K562 (cell line): ENCODE measurements around the gene LAMA2. TPM values are rescaled to one million over a fixed set of nuclear protein-coding genes. Genes with fewer than 3 reads are reported as not detected.

Experiments
- CCAR2 ChIP-seq: fragments of 200-400 bp; formaldehyde crosslinking; IDR thresholded peaks from 2 replicates; pipeline ENCODE4 v1.6.1; 2017; ENCODE audit warnings: mild to moderate bottlenecking, low read depth, low read length
- SPI1 ChIP-seq: IDR thresholded peaks from 2 replicates; pipeline ENCODE4 v1.6.1; 2011; ENCODE audit warnings: low read depth, low read length, control low read depth, borderline replicate concordance
- polyA plus RNA-seq, 8 experiments: library from polyadenylated mRNA; depleted of rRNA in 4 of 8; stranded (reverse) in 5 of 8; unstranded in 3 of 8; fragments of >200 nt; fragmentation: Nextera tagmentation in 2 of 8; fragmentation: Illumina TruSeq in 1 of 8; extraction: Ambion mirVana in 2 of 8; extraction: Trizol in 1 of 8; gene quantifications; 2 replicates each; pipeline versions ENCODE4 v1.2.1 to v1.2.3, GENCODE V29; 2011 to 2014; ENCODE audit warnings: inconsistent platforms in 1 of 8, missing spikeins in 1 of 8
- total RNA-seq, 7 experiments: library from RNA; depleted of rRNA in 6 of 7; stranded (reverse); fragments of >200 nt in 6 of 7; fragmentation: Illumina TruSeq in 2 of 7; extraction: Trizol in 2 of 7; gene quantifications; 2 replicates each; pipeline versions ENCODE4 v1.2.1 to v1.2.3, GENCODE V29; 2011 to 2021; ENCODE audit warnings: low replicate concordance in 1 of 7
- TF ChIP-seq, protein P1 (sequence below): fragments of 450-650 bp; IDR thresholded peaks from 2 replicates; pipeline ENCODE4 v1.6.1; 2018; ENCODE audit not compliant: partially characterized antibody
- TF ChIP-seq, protein P2 (sequence below), 2 experiments: fragments of 450-650 bp in 1 of 2; IDR thresholded peaks; 2 replicates each; pipeline ENCODE4 v1.6.1; 2011 to 2017; ENCODE audit warnings: low read depth in 2 of 2, antibody characterized with exemption in 1 of 2, borderline replicate concordance in 1 of 2, low read length in 1 of 2, mild to moderate bottlenecking in 1 of 2, mixed read lengths in 1 of 2; ENCODE audit not compliant: control insufficient read depth in 1 of 2

Gene LAMA2
- total and polyA plus RNA-seq, 9 of the 15 experiments (the other 6 are each of a cell fraction or from before 2014, with no cell fraction given), result 0.04 to 1.5 (median 0.36) TPM

DNA sequence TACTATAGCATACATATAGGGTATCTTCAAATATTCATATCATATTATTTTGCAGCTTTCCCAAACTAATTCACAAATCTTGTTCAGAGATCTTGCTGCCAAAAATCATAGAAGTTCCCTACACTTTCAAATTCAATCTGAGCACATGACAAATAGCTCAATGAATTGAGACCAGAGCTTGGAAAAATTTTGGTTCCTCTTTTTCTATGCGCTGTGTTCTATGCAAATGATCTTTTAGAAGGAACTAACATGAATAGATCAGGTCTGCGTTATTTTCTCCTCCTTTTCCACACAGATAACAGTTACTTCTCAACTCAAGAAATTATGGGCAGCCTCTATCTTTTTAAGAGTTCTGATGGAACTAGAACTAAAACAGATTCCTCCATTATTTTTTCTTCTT lies 510.7 kb downstream of the LAMA2 start (continued):
- TF ChIP-seq, protein P1, sequence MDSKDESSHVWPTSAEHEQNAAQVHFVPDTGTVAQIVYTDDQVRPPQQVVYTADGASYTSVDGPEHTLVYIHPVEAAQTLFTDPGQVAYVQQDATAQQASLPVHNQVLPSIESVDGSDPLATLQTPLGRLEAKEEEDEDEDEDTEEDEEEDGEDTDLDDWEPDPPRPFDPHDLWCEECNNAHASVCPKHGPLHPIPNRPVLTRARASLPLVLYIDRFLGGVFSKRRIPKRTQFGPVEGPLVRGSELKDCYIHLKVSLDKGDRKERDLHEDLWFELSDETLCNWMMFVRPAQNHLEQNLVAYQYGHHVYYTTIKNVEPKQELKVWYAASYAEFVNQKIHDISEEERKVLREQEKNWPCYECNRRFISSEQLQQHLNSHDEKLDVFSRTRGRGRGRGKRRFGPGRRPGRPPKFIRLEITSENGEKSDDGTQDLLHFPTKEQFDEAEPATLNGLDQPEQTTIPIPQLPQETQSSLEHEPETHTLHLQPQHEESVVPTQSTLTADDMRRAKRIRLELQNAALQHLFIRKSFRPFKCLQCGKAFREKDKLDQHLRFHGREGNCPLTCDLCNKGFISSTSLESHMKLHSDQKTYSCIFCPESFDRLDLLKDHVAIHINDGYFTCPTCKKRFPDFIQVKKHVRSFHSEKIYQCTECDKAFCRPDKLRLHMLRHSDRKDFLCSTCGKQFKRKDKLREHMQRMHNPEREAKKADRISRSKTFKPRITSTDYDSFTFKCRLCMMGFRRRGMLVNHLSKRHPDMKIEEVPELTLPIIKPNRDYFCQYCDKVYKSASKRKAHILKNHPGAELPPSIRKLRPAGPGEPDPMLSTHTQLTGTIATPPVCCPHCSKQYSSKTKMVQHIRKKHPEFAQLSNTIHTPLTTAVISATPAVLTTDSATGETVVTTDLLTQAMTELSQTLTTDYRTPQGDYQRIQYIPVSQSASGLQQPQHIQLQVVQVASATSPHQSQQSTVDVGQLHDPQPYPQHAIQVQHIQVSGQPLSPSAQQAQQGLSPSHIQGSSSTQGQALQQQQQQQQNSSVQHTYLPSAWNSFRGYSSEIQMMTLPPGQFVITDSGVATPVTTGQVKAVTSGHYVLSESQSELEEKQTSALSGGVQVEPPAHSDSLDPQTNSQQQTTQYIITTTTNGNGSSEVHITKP, result no peak
- TF ChIP-seq, protein P2, sequence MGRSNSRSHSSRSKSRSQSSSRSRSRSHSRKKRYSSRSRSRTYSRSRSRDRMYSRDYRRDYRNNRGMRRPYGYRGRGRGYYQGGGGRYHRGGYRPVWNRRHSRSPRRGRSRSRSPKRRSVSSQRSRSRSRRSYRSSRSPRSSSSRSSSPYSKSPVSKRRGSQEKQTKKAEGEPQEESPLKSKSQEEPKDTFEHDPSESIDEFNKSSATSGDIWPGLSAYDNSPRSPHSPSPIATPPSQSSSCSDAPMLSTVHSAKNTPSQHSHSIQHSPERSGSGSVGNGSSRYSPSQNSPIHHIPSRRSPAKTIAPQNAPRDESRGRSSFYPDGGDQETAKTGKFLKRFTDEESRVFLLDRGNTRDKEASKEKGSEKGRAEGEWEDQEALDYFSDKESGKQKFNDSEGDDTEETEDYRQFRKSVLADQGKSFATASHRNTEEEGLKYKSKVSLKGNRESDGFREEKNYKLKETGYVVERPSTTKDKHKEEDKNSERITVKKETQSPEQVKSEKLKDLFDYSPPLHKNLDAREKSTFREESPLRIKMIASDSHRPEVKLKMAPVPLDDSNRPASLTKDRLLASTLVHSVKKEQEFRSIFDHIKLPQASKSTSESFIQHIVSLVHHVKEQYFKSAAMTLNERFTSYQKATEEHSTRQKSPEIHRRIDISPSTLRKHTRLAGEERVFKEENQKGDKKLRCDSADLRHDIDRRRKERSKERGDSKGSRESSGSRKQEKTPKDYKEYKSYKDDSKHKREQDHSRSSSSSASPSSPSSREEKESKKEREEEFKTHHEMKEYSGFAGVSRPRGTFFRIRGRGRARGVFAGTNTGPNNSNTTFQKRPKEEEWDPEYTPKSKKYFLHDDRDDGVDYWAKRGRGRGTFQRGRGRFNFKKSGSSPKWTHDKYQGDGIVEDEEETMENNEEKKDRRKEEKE (IDR thresholded peaks at IDR 0.05; ENCODE audit: borderline replicate concordance in 1 of 2, control insufficient read depth in 1 of 2, low read depth in 2 of 2, low read length in 1 of 2), result no peak
- TF ChIP-seq CCAR2, result no peak
- TF ChIP-seq SPI1, result no peak
